Esophagus muscularis mucosa (tissue), 3 donors: ENCODE measurements around the gene CRYM.

Experiments used
- POLR2A ChIP-seq: fragments of 450-650 bp; IDR thresholded peaks from one replicate; pipeline ENCODE4 v1.6.1; 2017; ENCODE audit warnings: antibody characterized with exemption, moderate library complexity, mild to moderate bottlenecking, low read depth
- TF ChIP-seq, protein P1 (sequence below), 3 experiments: fragments of 200-600 bp in 2 of 3; fragments of 450-650 bp in 1 of 3; sonication (generic) in 2 of 3; IDR thresholded peaks; one replicate each; pipeline ENCODE4 v1.5.1; 2017 to 2019; ENCODE audit warnings: antibody characterized with exemption in 3 of 3, mild to moderate bottlenecking in 2 of 3, moderate library complexity in 1 of 3

DNA sequence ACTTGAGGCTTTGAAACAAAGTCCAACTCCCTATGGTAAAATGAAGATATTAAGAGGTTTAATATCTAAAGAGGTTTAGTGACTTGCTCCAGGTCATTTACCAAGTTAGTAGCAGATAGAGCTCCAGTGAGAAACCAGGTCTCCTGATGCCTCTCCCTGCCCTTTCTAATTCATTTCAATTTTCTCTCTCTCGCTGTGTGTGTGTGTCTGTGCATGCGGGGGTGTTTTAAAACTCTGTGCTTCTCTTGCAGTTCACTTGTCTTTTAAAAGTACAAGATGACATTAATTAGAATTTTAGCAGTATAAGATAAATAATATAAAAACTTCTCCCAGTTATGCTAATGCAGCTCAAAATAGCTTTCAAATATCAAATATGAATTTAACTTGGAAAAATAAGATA, 58.5 kb downstream of the CRYM start:
- TF ChIP-seq, protein P1, sequence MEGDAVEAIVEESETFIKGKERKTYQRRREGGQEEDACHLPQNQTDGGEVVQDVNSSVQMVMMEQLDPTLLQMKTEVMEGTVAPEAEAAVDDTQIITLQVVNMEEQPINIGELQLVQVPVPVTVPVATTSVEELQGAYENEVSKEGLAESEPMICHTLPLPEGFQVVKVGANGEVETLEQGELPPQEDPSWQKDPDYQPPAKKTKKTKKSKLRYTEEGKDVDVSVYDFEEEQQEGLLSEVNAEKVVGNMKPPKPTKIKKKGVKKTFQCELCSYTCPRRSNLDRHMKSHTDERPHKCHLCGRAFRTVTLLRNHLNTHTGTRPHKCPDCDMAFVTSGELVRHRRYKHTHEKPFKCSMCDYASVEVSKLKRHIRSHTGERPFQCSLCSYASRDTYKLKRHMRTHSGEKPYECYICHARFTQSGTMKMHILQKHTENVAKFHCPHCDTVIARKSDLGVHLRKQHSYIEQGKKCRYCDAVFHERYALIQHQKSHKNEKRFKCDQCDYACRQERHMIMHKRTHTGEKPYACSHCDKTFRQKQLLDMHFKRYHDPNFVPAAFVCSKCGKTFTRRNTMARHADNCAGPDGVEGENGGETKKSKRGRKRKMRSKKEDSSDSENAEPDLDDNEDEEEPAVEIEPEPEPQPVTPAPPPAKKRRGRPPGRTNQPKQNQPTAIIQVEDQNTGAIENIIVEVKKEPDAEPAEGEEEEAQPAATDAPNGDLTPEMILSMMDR (IDR thresholded peaks at IDR 0.05) = no peak
- TF ChIP-seq POLR2A = no peak
